HepG2 (cell line): ENCODE results near the gene PNKP. TPM values are rescaled to one million over a fixed set of nuclear protein-coding genes. Genes with fewer than 3 reads are reported as not detected.
A peak's percentile ranks its signal among the peaks of the same experiment; 100 is the strongest.

Source experiments
- CBX2 ChIP-seq, 2 experiments: fragments of 200-600 bp in 1 of 2; sonication (generic); formaldehyde crosslinking in 1 of 2; IDR thresholded peaks; 2 replicates each; pipeline versions ENCODE4 v1.7.0 to v1.8.1; 2018 to 2022; ENCODE audit warnings: low read depth in 2 of 2, low read length in 1 of 2, mild to moderate bottlenecking in 1 of 2, missing genetic modification reagents in 1 of 2
- EEA1 ChIP-seq: sonication (generic); formaldehyde crosslinking; IDR thresholded peaks from 2 replicates; pipeline ENCODE4 v1.5.1; 2020; ENCODE audit warnings: mild to moderate bottlenecking, missing genetic modification reagents, borderline replicate concordance
- EP300 ChIP-seq, 3 experiments: sonication (generic) in 1 of 3; formaldehyde crosslinking in 1 of 3; IDR thresholded peaks; 2 replicates each; pipeline versions ENCODE4 v1.5.1 to v1.6.1; 2011 to 2020; ENCODE audit warnings: low read depth in 2 of 3, low read length in 2 of 3, borderline replicate concordance in 1 of 3, improper control_type of control experiment in 1 of 3, mild to moderate bottlenecking in 1 of 3, missing genetic modification reagents in 1 of 3, moderate library complexity in 1 of 3
- FOXP1 ChIP-seq, 2 experiments: fragments of 450-650 bp in 1 of 2; IDR thresholded peaks; 2 replicates each; pipeline ENCODE4 v1.6.1; 2017 to 2018; ENCODE audit warnings: antibody characterized with exemption in 1 of 2
- KLF9 ChIP-seq: IDR thresholded peaks from 2 replicates; pipeline ENCODE4 v1.6.1; 2016; ENCODE audit warnings: low read depth
- MED8 ChIP-seq: sonication (generic); formaldehyde crosslinking; IDR thresholded peaks from 2 replicates; pipeline ENCODE4 v1.8.1; 2023; ENCODE audit warnings: mild to moderate bottlenecking, missing genetic modification reagents; ENCODE audit not compliant: insufficient replicate concordance
- MYC ChIP-seq: sonication (generic); formaldehyde crosslinking; IDR thresholded peaks from 2 replicates; pipeline ENCODE4 v1.9.0; 2021; ENCODE audit warnings: missing genetic modification reagents, borderline replicate concordance
- NR2F6 ChIP-seq, 2 experiments: IDR thresholded peaks; 2 replicates each; pipeline ENCODE4 v1.6.1; 2016; ENCODE audit warnings: antibody characterized with exemption in 1 of 2, mild to moderate bottlenecking in 1 of 2
- NRL ChIP-seq: sonication (generic); formaldehyde crosslinking; IDR thresholded peaks from 2 replicates; pipeline ENCODE4 v1.5.0; 2020; ENCODE audit warnings: missing genetic modification reagents, mild to moderate bottlenecking, moderate library complexity, borderline replicate concordance
- PATZ1 ChIP-seq: sonication (generic); formaldehyde crosslinking; IDR thresholded peaks from 2 replicates; pipeline ENCODE4 v1.4.0; 2020; ENCODE audit warnings: missing genetic modification reagents
- PAWR ChIP-seq: sonication (generic); formaldehyde crosslinking; IDR thresholded peaks from 2 replicates; pipeline ENCODE4 v1.4.0; 2020; ENCODE audit warnings: missing genetic modification reagents, mild to moderate bottlenecking, borderline replicate concordance
- PITX1 ChIP-seq: sonication (generic); formaldehyde crosslinking; IDR thresholded peaks from 2 replicates; pipeline ENCODE4 v1.5.1; 2020; ENCODE audit warnings: mild to moderate bottlenecking, missing genetic modification reagents
- SMYD3 ChIP-seq: sonication (generic); formaldehyde crosslinking; IDR thresholded peaks from 2 replicates; pipeline ENCODE4 v1.8.1; 2023; ENCODE audit warnings: mild to moderate bottlenecking, missing genetic modification reagents
- THYN1 ChIP-seq: sonication (generic); formaldehyde crosslinking; IDR thresholded peaks from 2 replicates; pipeline ENCODE4 v1.8.1; 2023; ENCODE audit warnings: low read depth, mild to moderate bottlenecking, moderate library complexity, missing genetic modification reagents, borderline replicate concordance
- ZNF331 ChIP-seq: sonication (generic); formaldehyde crosslinking; IDR thresholded peaks from 2 replicates; pipeline ENCODE4 v1.4.0; 2020; ENCODE audit warnings: missing genetic modification reagents
- ZNF414 ChIP-seq: sonication (generic); formaldehyde crosslinking; IDR thresholded peaks from 2 replicates; pipeline ENCODE4 v1.5.0; 2020; ENCODE audit warnings: missing genetic modification reagents
- ZNF609 ChIP-seq: sonication (generic); formaldehyde crosslinking; IDR thresholded peaks from 2 replicates; pipeline ENCODE4 v1.4.0; 2020; ENCODE audit warnings: mild to moderate bottlenecking, missing genetic modification reagents, borderline replicate concordance
- ZNF652 ChIP-seq: IDR thresholded peaks from 2 replicates; pipeline ENCODE4 v1.6.1; 2016; ENCODE audit warnings: low read depth, borderline replicate concordance
- ZNF780A ChIP-seq: sonication (generic); formaldehyde crosslinking; IDR thresholded peaks from 2 replicates; pipeline ENCODE4 v1.8.0; 2022; ENCODE audit warnings: mild to moderate bottlenecking, missing genetic modification reagents, moderate library complexity
- ZNF891 ChIP-seq: sonication (generic); formaldehyde crosslinking; IDR thresholded peaks from 2 replicates; pipeline ENCODE4 v1.5.0; 2020; ENCODE audit warnings: mild to moderate bottlenecking, missing genetic modification reagents
- polyA plus RNA-seq, 8 experiments: library from polyadenylated mRNA; depleted of rRNA in 3 of 8; stranded (reverse) in 7 of 8; unstranded in 1 of 8; fragments of >200 nt; fragmentation: Illumina TruSeq in 4 of 8; extraction: Trizol in 4 of 8; gene quantifications; 2 replicates each; pipeline versions ENCODE4 v1.2.1 to v1.2.3, GENCODE V29; 2011 to 2016; ENCODE audit warnings: low read depth in 4 of 8, missing spikeins in 1 of 8, mixed read lengths in 1 of 8; ENCODE audit not compliant: insufficient read depth in 1 of 8
- total RNA-seq, 5 experiments: library from RNA; depleted of rRNA; stranded (reverse); fragments of >200 nt; fragmentation: Illumina TruSeq; extraction: Trizol; gene quantifications; 2 replicates each; pipeline ENCODE4 v1.2.3, GENCODE V29; 2016; ENCODE audit warnings: low read depth in 1 of 5

PNKP gene
- total and polyA plus RNA-seq, 2 of the 13 experiments (the other 11 are each of a cell fraction or from before 2014, with no cell fraction given) = 12.7 to 27.1 TPM

- TF ChIP-seq EEA1 (CRISPR knock-in tag) (peak; percentile 47; the same call in 1 of the 2 replicates), ZNF609 (CRISPR knock-in tag) (0 out of 2 replicates have a peak, but pooled peaks have one; percentile 51), ZNF652 (no peak), KLF9 (CRISPR knock-in tag) (no peak), THYN1 (CRISPR knock-in tag) (no peak), FOXP1 (IDR thresholded peaks at IDR 0.05) (no peak), FOXP1 (CRISPR knock-in tag; IDR thresholded peaks at IDR 0.05) (no peak), NR2F6 (IDR thresholded peaks at IDR 0.05) (no peak), NR2F6 (CRISPR knock-in tag; IDR thresholded peaks at IDR 0.05) (no peak), PATZ1 (CRISPR knock-in tag) (peak; percentile 24; the same call in 1 of the 2 replicates), ZNF331 (CRISPR knock-in tag) (no peak), ZNF414 (CRISPR knock-in tag) (peak; percentile 72; the same call in 1 of the 2 replicates), PITX1 (CRISPR knock-in tag) (no peak), ZNF891 (CRISPR knock-in tag) (peak; percentile 34; the same call in 1 of the 2 replicates), SMYD3 (CRISPR knock-in tag) (no peak), CBX2 (IDR thresholded peaks at IDR 0.05; ENCODE audit: low read depth, low read length) (no peak), CBX2 (CRISPR knock-in tag; IDR thresholded peaks at IDR 0.05; ENCODE audit: low read depth) (0 out of 2 replicates have a peak, but pooled peaks have one; percentile 62), PAWR (no peak), EP300 (IDR thresholded peaks at IDR 0.05; ENCODE audit: low read depth in 2 of 2, low read length in 2 of 2) (peak in 1 of 2 experiments; percentile 91; a peak in 2 of 4 replicates), EP300 (CRISPR knock-in tag; IDR thresholded peaks at IDR 0.05; ENCODE audit: borderline replicate concordance) (no peak), ZNF780A (CRISPR knock-in tag) (no peak), MYC (CRISPR knock-in tag) (peak; percentile 69; the same call in 1 of the 2 replicates), MED8 (CRISPR knock-in tag) (no peak), NRL (CRISPR knock-in tag) (0 out of 2 replicates have a peak, but pooled peaks have one; percentile 35)
These were observed 2.3 kb upstream of the PNKP start (continued) for GRCh38 chr19:49869484-49870308.
